ENCODE results near the gene PRKAR2A.

DNA sequence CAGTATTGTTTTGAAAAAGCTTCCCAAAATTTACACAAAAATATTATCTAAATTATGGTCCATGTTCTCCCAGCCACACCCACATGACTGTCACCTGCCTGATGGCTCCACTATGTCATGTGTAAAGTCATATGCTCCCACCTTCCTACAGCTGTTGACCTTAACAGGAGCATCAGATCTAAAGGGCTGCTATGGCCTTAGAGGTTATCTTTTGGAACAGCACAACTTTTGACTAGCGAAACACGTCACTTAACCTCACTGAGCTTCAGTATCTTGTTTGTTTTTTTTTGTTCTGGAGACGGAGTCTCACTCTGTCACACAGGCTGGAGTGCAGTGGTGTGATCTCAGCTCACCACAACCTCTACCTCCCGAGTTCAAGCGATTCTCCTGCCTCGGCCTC, 64.4 kb downstream of the PRKAR2A start:
- TF ChIP-seq SP1 (CRISPR knock-in tag; IDR thresholded peaks at IDR 0.05) = 0 out of 2 replicates have a peak, but pooled peaks have one; percentile 30
- TF ChIP-seq GATAD2A (IDR thresholded peaks at IDR 0.05) = no peak
- no peak for TF ChIP-seq BCL6 (CRISPR knock-in tag; IDR thresholded peaks at IDR 0.05)
- TF ChIP-seq KDM1A (IDR thresholded peaks at IDR 0.05) = peak in 1 of 2 experiments; percentile 51; a peak in 1 of 4 replicates
- no peak for TF ChIP-seq NCOA2 (IDR thresholded peaks at IDR 0.05; ENCODE audit: partially characterized antibody in 2 of 2)
- no peak for TF ChIP-seq SPI1 (IDR thresholded peaks at IDR 0.05; ENCODE audit: borderline replicate concordance, low read depth, low read length)
- TF ChIP-seq, protein P1, sequence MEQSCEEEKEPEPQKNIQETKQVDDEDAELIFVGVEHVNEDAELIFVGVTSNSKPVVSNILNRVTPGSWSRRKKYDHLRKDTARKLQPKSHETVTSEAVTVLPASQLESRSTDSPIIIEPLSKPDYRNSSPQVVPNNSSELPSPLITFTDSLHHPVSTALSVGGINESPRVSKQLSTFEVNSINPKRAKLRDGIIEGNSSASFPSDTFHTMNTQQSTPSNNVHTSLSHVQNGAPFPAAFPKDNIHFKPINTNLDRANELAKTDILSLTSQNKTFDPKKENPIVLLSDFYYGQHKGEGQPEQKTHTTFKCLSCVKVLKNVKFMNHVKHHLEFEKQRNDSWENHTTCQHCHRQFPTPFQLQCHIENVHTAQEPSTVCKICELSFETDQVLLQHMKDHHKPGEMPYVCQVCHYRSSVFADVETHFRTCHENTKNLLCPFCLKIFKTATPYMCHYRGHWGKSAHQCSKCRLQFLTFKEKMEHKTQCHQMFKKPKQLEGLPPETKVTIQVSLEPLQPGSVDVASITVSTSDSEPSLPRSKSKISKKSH (CRISPR knock-in tag; IDR thresholded peaks at IDR 0.05) = no peak
- TF ChIP-seq SMC3 (conservative IDR thresholded peaks at IDR 0.05; ENCODE audit: insufficient read depth, low read depth, low read length) = no peak

Data from K562 (cell line).